ENCODE data around the gene ETS1. TPM values are rescaled to one million over a fixed set of nuclear protein-coding genes. Genes with fewer than 3 reads are reported as not detected.
A peak's percentile ranks its signal among the peaks of the same experiment; 100 is the strongest.

The ETS1 gene
- total RNA-seq, 4 donors from 2014 or later, result 21.9 to 78.4 (median 31.3) TPM

DNA sequence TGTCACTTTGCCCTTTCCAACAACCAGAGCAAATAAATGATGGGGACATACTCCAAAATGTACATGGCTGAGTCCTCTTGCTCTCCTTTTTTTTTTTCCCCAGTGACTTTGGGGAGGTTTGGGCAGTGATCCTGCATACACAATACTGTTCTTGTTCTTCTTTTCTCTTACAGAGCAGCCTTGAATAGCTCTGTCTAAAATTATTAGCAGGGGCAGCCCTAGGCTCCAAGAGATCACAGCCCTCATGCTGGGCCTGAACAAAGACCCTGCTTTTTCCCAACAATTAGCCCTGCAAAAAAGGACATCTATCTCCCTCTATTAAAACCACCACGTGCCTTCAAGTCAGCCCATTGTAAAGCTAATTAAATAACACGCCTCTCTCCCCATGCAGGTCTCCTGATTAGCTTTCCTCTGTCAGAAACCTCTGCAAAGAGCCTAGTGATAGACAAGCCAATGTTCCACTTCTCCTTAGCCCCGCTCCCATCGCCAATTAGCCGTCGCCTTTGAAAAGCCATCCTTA, 54.7 kb downstream of the ETS1 start:
- Histone ChIP-seq H3K4me1 (no peaks in the 10 kb centered on the region), H3K36me3 (no peaks in the 10 kb centered on the region), H3K9me3 (no peaks in the 10 kb centered on the region), H3K27ac (no peak overlapping the region), H3K4me3 (no peak overlapping the region), H3K27me3 (no peaks in the 10 kb centered on the region)
- TF ChIP-seq POLR2A (IDR thresholded peaks at IDR 0.05), result no peak
- TF ChIP-seq, protein P1, sequence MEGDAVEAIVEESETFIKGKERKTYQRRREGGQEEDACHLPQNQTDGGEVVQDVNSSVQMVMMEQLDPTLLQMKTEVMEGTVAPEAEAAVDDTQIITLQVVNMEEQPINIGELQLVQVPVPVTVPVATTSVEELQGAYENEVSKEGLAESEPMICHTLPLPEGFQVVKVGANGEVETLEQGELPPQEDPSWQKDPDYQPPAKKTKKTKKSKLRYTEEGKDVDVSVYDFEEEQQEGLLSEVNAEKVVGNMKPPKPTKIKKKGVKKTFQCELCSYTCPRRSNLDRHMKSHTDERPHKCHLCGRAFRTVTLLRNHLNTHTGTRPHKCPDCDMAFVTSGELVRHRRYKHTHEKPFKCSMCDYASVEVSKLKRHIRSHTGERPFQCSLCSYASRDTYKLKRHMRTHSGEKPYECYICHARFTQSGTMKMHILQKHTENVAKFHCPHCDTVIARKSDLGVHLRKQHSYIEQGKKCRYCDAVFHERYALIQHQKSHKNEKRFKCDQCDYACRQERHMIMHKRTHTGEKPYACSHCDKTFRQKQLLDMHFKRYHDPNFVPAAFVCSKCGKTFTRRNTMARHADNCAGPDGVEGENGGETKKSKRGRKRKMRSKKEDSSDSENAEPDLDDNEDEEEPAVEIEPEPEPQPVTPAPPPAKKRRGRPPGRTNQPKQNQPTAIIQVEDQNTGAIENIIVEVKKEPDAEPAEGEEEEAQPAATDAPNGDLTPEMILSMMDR (IDR thresholded peaks at IDR 0.05), result no peak
- DNase-seq, result no peak

DNA sequence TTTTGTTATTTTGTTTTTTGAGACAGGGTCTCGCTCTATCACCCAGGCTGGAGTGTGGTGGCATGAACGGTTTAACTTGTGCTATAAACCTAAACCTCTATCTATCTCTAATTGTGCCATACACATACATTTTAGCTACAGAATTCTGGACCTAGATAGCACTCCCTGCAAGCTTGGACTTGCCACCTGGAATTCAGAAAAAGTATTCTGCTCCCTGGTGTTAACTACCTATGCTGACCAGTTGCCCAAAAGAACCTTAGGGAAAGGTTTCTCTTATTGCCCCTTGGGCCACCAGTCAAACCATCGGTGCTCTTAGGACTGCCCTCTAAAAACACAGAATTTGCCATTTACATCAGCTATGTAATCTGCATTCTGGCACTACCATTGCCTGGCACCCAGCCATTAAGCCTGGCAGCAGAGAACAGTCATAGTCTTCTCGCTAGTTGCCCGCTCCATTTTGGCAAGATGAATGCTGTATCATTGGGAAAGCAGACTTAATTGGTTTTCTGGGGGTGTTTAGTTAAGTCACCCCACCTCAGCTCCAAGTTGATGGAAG, 55.3 kb downstream of the ETS1 start:
- no peak overlapping the region for H3K27ac ChIP-seq
- H3K27me3 ChIP-seq, result no peaks in the 10 kb centered on the region
- H3K4me1 ChIP-seq, result no peaks in the 10 kb centered on the region
- TF ChIP-seq, protein P1 (IDR thresholded peaks at IDR 0.05), result no peak
- no peak for TF ChIP-seq POLR2A (IDR thresholded peaks at IDR 0.05)
- DNase-seq, result no peak
- H3K9me3 ChIP-seq, result no peaks in the 10 kb centered on the region
- no peak overlapping the region for H3K4me3 ChIP-seq
- H3K36me3 ChIP-seq, result no peaks in the 10 kb centered on the region

DNA sequence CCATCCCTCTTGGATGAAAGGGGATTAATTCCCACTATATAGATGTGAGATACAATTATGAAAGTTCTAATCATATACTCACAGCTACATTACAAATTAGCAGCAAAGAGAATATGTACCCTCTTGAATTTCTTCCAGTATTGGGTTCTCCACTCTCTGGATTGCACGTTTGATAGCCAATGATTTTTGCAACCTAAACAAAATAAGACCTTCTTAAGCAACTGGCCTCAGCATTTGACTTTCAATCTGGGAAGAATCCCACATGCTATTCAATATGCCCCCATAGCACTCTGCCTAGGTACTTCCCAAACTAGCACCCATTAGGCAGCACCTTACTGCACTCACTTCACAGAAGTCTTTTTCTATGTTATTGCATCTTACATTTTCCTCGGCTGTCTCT, 55.8 kb downstream of the ETS1 start:
- Histone ChIP-seq H3K4me1 (no peaks in the 10 kb centered on the region), H3K4me3 (no peak overlapping the region), H3K36me3 (no peaks in the 10 kb centered on the region), H3K27me3 (no peaks in the 10 kb centered on the region), H3K9me3 (no peaks in the 10 kb centered on the region), H3K27ac (no peak overlapping the region)
- TF ChIP-seq POLR2A (IDR thresholded peaks at IDR 0.05), result no peak
- TF ChIP-seq, protein P1 (IDR thresholded peaks at IDR 0.05), result no peak
- DNase-seq, result no peak

DNA sequence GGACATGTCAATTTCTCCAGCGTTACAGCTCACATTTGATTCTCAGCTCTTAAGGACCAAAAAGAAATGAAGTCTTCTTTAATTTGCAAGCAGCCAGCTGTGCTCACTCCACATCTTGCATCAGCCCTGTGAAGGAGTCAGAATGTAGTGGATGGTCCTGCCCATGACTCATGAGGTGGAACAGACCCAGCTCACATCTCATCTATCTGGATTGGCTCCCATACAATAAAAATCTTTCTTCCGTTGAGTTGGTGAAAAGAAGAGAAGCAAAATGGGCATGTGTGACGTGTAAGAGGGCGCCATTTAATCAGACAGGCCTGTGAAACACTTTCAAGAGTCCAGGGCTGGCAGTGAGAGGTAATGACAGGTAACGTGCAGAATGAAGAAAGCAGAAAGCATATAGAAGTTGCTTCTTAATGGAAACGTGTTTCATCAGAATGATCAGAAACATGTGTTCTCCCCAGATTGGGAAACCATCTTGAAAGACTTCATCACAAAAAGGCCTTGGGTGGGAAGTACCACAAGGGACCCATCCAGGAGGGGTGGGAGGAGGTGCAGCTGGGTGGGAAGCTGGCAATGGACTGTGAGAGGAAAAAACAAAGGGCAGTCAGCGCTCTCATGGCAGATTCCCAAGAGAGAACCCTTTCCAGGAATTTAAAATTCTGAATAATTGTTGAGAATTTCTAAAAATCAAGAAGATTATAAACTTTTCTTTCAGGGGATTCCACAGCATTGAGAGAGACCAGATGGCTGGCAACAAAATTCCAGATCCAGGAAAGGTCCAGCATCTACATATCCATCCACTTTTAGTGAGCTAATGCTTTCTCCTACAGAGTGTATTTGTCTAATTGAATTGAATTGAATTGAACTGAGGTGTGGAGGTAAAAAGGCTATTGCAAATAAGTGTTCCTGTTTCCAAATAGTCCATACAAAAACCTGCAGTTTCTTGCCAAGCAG, 57.0 kb downstream of the ETS1 start:
- TF ChIP-seq, protein P1 (IDR thresholded peaks at IDR 0.05), result no peak
- Histone ChIP-seq H3K36me3 (no peaks in the 10 kb centered on the region), H3K27ac (no peak overlapping the region), H3K9me3 (no peaks in the 10 kb centered on the region), H3K27me3 (no peaks in the 10 kb centered on the region), H3K4me1 (no peaks in the 10 kb centered on the region), H3K4me3 (no peak overlapping the region)
- peak in 1 of 3 donors; percentile 66 for DNase-seq

DNA sequence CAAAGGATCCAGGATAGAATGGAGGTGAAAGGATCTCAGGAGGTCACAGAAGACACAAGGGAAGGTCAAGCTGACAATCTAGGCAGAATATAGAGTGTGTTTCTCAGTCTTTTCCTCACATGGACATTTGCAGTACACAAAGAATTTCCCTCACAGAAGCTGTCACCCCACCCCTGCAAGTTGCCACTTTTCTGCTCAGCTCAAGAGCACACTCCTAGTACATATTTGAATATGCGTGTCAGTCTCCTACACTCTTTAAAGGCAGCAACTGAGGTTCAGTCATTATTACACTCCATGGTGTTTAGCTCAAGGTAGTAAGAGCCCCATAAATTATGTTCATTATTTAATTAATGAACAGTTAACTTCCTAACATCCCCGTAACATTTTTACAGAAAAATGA, 59.1 kb downstream of the ETS1 start:
- no peak for DNase-seq
- Histone ChIP-seq H3K9me3 (no peaks in the 10 kb centered on the region), H3K4me3 (no peak overlapping the region), H3K36me3 (no peaks in the 10 kb centered on the region), H3K27ac (no peak overlapping the region), H3K4me1 (peaks cover 0 to 4% (median 0%) of the 10 kb centered on the region in 4 donors), H3K27me3 (no peaks in the 10 kb centered on the region)
- TF ChIP-seq, protein P1 (IDR thresholded peaks at IDR 0.05), result no peak
- TF ChIP-seq POLR2A (IDR thresholded peaks at IDR 0.05), result no peak

All from Peyer's patch (tissue), 4 donors.